GM12892 (cell line): ENCODE results near the gene ANKS1B.

Experiments
- POLR2A ChIP-seq: IDR thresholded peaks from 2 replicates; pipeline ENCODE4 v1.6.1; 2011; ENCODE audit warnings: low read depth, low read length, control low read depth
- TAF1 ChIP-seq: IDR thresholded peaks from 2 replicates; pipeline ENCODE4 v1.6.1; 2011; ENCODE audit warnings: low read depth, mild to moderate bottlenecking, control low read depth, low read length, borderline replicate concordance

DNA sequence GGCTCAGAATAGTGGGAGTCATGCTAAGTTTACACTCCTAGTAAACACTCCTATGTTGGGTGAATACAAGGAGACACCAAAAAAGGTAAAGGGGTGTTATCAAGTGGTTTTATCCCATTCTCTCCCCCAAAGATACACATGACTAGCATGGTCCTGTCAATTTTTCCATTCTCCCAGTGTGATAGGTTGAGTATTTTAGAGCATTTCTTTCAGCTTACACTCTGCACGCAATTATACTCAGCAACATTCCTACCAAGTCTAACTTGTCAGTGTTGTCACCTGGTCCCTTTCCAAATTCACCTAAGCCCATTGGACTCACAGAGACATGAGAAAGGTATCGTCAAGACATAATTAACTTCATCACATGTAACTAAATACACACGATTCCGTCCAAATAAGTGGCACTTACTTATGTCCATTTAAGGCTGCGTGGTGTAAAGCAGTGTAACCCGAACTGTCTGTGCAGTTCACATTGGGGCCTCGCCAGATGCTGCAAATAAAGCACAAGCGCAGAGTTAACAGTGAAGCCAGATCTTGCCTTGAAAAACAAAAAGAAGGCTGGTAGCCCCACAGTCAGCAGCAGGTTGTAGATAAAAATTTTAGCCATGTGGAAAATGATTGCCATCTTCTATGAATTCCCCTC lies 159.7 kb downstream of the ANKS1B start:
- TF ChIP-seq POLR2A, result no peak
- no peak for TF ChIP-seq TAF1
